ENCODE data around the gene DBI. TPM values are rescaled to one million over a fixed set of nuclear protein-coding genes. Genes with fewer than 3 reads are reported as not detected.
"Not testable (repeated sequence)": the region's sequence is repeated elsewhere in the genome, so short reads cannot be mapped to it uniquely, and the experiment has no call there.

The DBI gene
- total RNA-seq, 1 donor from 2014 or later: 156 TPM

- Mint-ChIP-seq H3K4me1 (ENCODE audit: low read depth) (no peaks in the 10 kb centered on the region), H3K36me3 (ENCODE audit: insufficient read depth) (no peaks in the 10 kb centered on the region), H3K27me3 (peaks cover 3% of the 10 kb centered on the region), H3K9me3 (ENCODE audit: low read depth) (no peaks in the 10 kb centered on the region), H3K27ac (no peak overlapping the region), H3K4me3 (ENCODE audit: low read depth) (no peak overlapping the region)
- TF ChIP-seq CTCF (IDR thresholded peaks at IDR 0.05; ENCODE audit: unreplicated experiment): no peak
- DNase-seq (ENCODE audit: low spot score, unreplicated experiment): no peak
Measured at GRCh38 chr2:119397196-119397595, 30.4 kb downstream of the DBI start.

GRCh38 chr2:119402106-119402505, 35.3 kb downstream of the DBI start:
- peaks cover 3% of the 10 kb centered on the region for H3K27me3 Mint-ChIP-seq
- TF ChIP-seq CTCF (IDR thresholded peaks at IDR 0.05; ENCODE audit: unreplicated experiment): no peak
- no peak overlapping the region for H3K4me3 Mint-ChIP-seq (ENCODE audit: low read depth)
- H3K27ac Mint-ChIP-seq: no peak overlapping the region
- no peaks in the 10 kb centered on the region for H3K9me3 Mint-ChIP-seq (ENCODE audit: low read depth)
- no peaks in the 10 kb centered on the region for H3K36me3 Mint-ChIP-seq (ENCODE audit: insufficient read depth)
- H3K4me1 Mint-ChIP-seq (ENCODE audit: low read depth): no peaks in the 10 kb centered on the region
- DNase-seq (ENCODE audit: low spot score, unreplicated experiment): no peak

GRCh38 chr2:119402645-119403560, 36.1 kb downstream of the DBI start:
- Mint-ChIP-seq H3K9me3 (ENCODE audit: low read depth) (no peaks in the 10 kb centered on the region), H3K27ac (no peak overlapping the region), H3K4me1 (ENCODE audit: low read depth) (no peaks in the 10 kb centered on the region), H3K4me3 (ENCODE audit: low read depth) (no peak overlapping the region), H3K36me3 (ENCODE audit: insufficient read depth) (no peaks in the 10 kb centered on the region), H3K27me3 (peaks cover 3% of the 10 kb centered on the region)
- no peak for TF ChIP-seq CTCF (IDR thresholded peaks at IDR 0.05; ENCODE audit: unreplicated experiment)
- no peak for DNase-seq (ENCODE audit: low spot score, unreplicated experiment)

GRCh38 chr2:119403618-119404017, 36.8 kb downstream of the DBI start:
- H3K9me3 Mint-ChIP-seq (ENCODE audit: low read depth); H3K4me3 Mint-ChIP-seq (ENCODE audit: low read depth); H3K27ac Mint-ChIP-seq; DNase-seq (ENCODE audit: low spot score, unreplicated experiment); H3K4me1 Mint-ChIP-seq (ENCODE audit: low read depth); H3K27me3 Mint-ChIP-seq; H3K36me3 Mint-ChIP-seq (ENCODE audit: insufficient read depth): not testable (repeated sequence)

- TF ChIP-seq CTCF (IDR thresholded peaks at IDR 0.05; ENCODE audit: unreplicated experiment): no peak
- DNase-seq (ENCODE audit: low spot score, unreplicated experiment): no peak
- Mint-ChIP-seq H3K9me3 (ENCODE audit: low read depth) (peaks cover 7% of the 10 kb centered on the region), H3K27me3 (no peaks in the 10 kb centered on the region), H3K4me1 (ENCODE audit: low read depth) (peaks cover 8% of the 10 kb centered on the region), H3K27ac (no peak overlapping the region), H3K4me3 (ENCODE audit: low read depth) (no peak overlapping the region), H3K36me3 (ENCODE audit: insufficient read depth) (peaks cover 2% of the 10 kb centered on the region)
Measured at GRCh38 chr2:119405151-119405550, 38.4 kb downstream of the DBI start.
